Uterus (tissue), 4 donors: Measurements from ENCODE around the gene KRTAP10-8. TPM values are rescaled to one million over a fixed set of nuclear protein-coding genes. Genes with fewer than 3 reads are reported as not detected.
"Not testable (repeated sequence)": the region's sequence is repeated elsewhere in the genome, so short reads cannot be mapped to it uniquely, and the experiment has no call there.

ENCODE experiments used
- DNase-seq, 2 donors: peaks; one replicate each; pipeline ENCODE4 v3.0.0-alpha.2; 2019 to 2020
- H3K27ac ChIP-seq, 2 donors: fragments of 200-600 bp; sonication (generic); 1 replicate in 1 of 2; 2 replicates in 1 of 2; pipeline ENCODE4 v1.5.1; 2016 to 2018
- H3K27me3 ChIP-seq, 2 donors: fragments of 200-600 bp; sonication (generic); one replicate each; pipeline ENCODE4 v1.5.1; 2018 to 2019; ENCODE audit warnings: control low read depth in 1 of 2
- H3K36me3 ChIP-seq, 2 donors: fragments of 200-600 bp; sonication (generic); one replicate each; pipeline ENCODE4 v1.5.1; 2019; ENCODE audit warnings: control low read depth in 1 of 2
- H3K4me1 ChIP-seq, 2 donors: fragments of 200-600 bp; sonication (generic); one replicate each; pipeline ENCODE4 v1.5.1; 2018 to 2019; ENCODE audit warnings: control low read depth in 1 of 2
- H3K4me3 ChIP-seq, 2 donors: fragments of 200-600 bp; sonication (generic); 1 replicate in 1 of 2; 2 replicates in 1 of 2; pipeline ENCODE4 v1.5.1; 2018 to 2019; ENCODE audit warnings: mild to moderate bottlenecking in 1 of 2
- H3K9me3 ChIP-seq, 2 donors: fragments of 200-600 bp; sonication (generic); one replicate each; pipeline ENCODE4 v1.5.1; 2019; ENCODE audit warnings: control low read depth in 1 of 2
- CTCF ChIP-seq, 4 experiments: fragments of 200-600 bp in 2 of 4; fragments of 450-650 bp in 2 of 4; sonication (generic) in 2 of 4; IDR thresholded peaks; one replicate each; pipeline ENCODE4 v1.5.1; 2016 to 2019; ENCODE audit warnings: antibody characterized with exemption in 4 of 4, mild to moderate bottlenecking in 2 of 4, moderate library complexity in 1 of 4
- POLR2A ChIP-seq, 2 donors: fragments of 450-650 bp; IDR thresholded peaks; one replicate each; pipeline ENCODE4 v1.6.1; 2016; ENCODE audit warnings: antibody characterized with exemption in 2 of 2, mild to moderate bottlenecking in 1 of 2, moderate library complexity in 1 of 2
- intact Hi-C: fragments of 100-400 bp; cut with DNase I; formaldehyde crosslinking; loops from one replicate; pipeline ENCODE4 v1.15.1; 2023; ENCODE audit warnings: low total_unique reads
- total RNA-seq, 4 donors: library from RNA; depleted of rRNA in 3 of 4; stranded (reverse); fragments of >200 nt in 3 of 4; gene quantifications; one replicate each; pipeline versions ENCODE4 v1.1.0 to v1.2.4, GENCODE V29; 2014 to 2023
- donor health status: DM: yes; HTN: yes; CAD: no.

KRTAP10-8 gene
- total RNA-seq, 4 donors from 2014 or later, result not detected

GRCh38 chr21:44575307-44576024 is 36.4 kb upstream of the KRTAP10-8 start:
- intact Hi-C loops, result no loop called here
- TF ChIP-seq POLR2A (IDR thresholded peaks at IDR 0.05) (no peak), CTCF (IDR thresholded peaks at IDR 0.05) (no peak)

GRCh38 chr21:44576025-44576420 is 35.9 kb upstream of the KRTAP10-8 start:
- H3K9me3 ChIP-seq, result no peaks in the 10 kb centered on the region
- no peaks in the 10 kb centered on the region for H3K27me3 ChIP-seq
- no peaks in the 10 kb centered on the region for H3K4me1 ChIP-seq
- H3K4me3 ChIP-seq, result no peak overlapping the region
- no peak for TF ChIP-seq POLR2A (IDR thresholded peaks at IDR 0.05)
- TF ChIP-seq CTCF (IDR thresholded peaks at IDR 0.05), result no peak
- DNase-seq, result no peak
- H3K27ac ChIP-seq, result no peak overlapping the region
- intact Hi-C loops, result no loop called here
- no peaks in the 10 kb centered on the region for H3K36me3 ChIP-seq

More at GRCh38 chr21:44575307-44576024, 36.4 kb upstream of the KRTAP10-8 start:
- no peaks in the 10 kb centered on the region for H3K9me3 ChIP-seq
- no peak for DNase-seq
- H3K27me3 ChIP-seq, result no peaks in the 10 kb centered on the region
- H3K36me3 ChIP-seq, result no peaks in the 10 kb centered on the region
- no peak overlapping the region for H3K27ac ChIP-seq
- no peaks in the 10 kb centered on the region for H3K4me1 ChIP-seq
- H3K4me3 ChIP-seq, result no peak overlapping the region

GRCh38 chr21:44578371-44579055 is 33.4 kb upstream of the KRTAP10-8 start:
- Histone ChIP-seq H3K9me3 (no peaks in the 10 kb centered on the region), H3K4me1 (no peaks in the 10 kb centered on the region), H3K27me3 (no peaks in the 10 kb centered on the region), H3K27ac (no peak overlapping the region), H3K4me3 (no peak overlapping the region), H3K36me3 (no peaks in the 10 kb centered on the region)
- intact Hi-C loops, result no loop called here
- DNase-seq, result no peak
- TF ChIP-seq CTCF (IDR thresholded peaks at IDR 0.05), result no peak
- no peak for TF ChIP-seq POLR2A (IDR thresholded peaks at IDR 0.05)

- Histone ChIP-seq H3K36me3 (no peaks in the 10 kb centered on the region), H3K9me3 (no peaks in the 10 kb centered on the region), H3K27me3 (peaks cover 0 to 3% of the 10 kb centered on the region in 2 donors), H3K4me1 (no peaks in the 10 kb centered on the region), H3K4me3 (no peak overlapping the region), H3K27ac (no peak overlapping the region)
- no peak for DNase-seq
- intact Hi-C loops, result no loop called here
- TF ChIP-seq CTCF (IDR thresholded peaks at IDR 0.05), result no peak
- TF ChIP-seq POLR2A (IDR thresholded peaks at IDR 0.05), result no peak
These were observed 32.6 kb upstream of the KRTAP10-8 start for GRCh38 chr21:44579056-44579832.

- no peak for DNase-seq
- intact Hi-C loops, result no loop called here
- TF ChIP-seq CTCF (IDR thresholded peaks at IDR 0.05), result no peak
- TF ChIP-seq POLR2A (IDR thresholded peaks at IDR 0.05), result no peak
- no peak overlapping the region for H3K4me3 ChIP-seq
- H3K36me3 ChIP-seq, result no peaks in the 10 kb centered on the region
- H3K27me3 ChIP-seq, result peaks cover 0 to 4% of the 10 kb centered on the region in 2 donors
- H3K4me1 ChIP-seq, result no peaks in the 10 kb centered on the region
- H3K27ac ChIP-seq, result no peak overlapping the region
- H3K9me3 ChIP-seq, result no peaks in the 10 kb centered on the region
These were observed 32.1 kb upstream of the KRTAP10-8 start for GRCh38 chr21:44579833-44580144.

- DNase-seq, H3K4me1 ChIP-seq, H3K27me3 ChIP-seq, H3K4me3 ChIP-seq, intact Hi-C loops, H3K9me3 ChIP-seq, H3K27ac ChIP-seq, H3K36me3 ChIP-seq: not testable (repeated sequence)
These were observed 31.6 kb upstream of the KRTAP10-8 start, which contains the start of gene KRTAP10-5 for GRCh38 chr21:44580231-44580821. Gene KRTAP10-5 (minus strand): TSS chr21:44580604. CDS start chr21:44580578, 26 bp downstream.
